ENCODE measurements around the gene PTPRT.

DNA sequence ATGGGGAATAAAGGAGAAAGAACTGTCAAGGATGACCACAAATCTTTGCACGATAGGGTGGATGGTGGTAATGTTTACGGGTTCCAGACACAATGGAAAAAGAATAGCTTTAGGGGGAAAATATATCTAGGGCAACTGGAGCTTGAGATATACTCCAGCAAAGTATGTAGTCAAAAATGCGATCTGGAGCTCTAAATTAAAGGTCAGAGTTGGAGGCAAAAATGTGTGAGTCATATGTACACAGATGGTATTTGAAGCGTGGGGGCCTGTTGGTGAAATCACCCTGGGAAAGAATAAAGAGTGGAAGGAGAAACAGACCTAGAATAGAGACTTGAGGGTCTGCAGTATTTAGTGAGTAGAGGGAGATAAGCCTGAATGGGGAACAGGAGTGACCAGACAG lies 937.6 kb downstream of the PTPRT start:
- TF ChIP-seq CEBPB (IDR thresholded peaks at IDR 0.05; ENCODE audit: low read depth) (no peak), REST (IDR thresholded peaks at IDR 0.05; ENCODE audit: low read depth) (no peak), FOSL1 (IDR thresholded peaks at IDR 0.05; ENCODE audit: low read depth) (no peak), RAD21 (IDR thresholded peaks at IDR 0.05; ENCODE audit: low read depth) (no peak), POLR2A (IDR thresholded peaks at IDR 0.05; ENCODE audit: borderline replicate concordance, extremely low read depth, insufficient read depth, insufficient read length) (no peak), SRF (IDR thresholded peaks at IDR 0.05; ENCODE audit: low read depth) (no peak)
- TF ChIP-seq, protein P1, sequence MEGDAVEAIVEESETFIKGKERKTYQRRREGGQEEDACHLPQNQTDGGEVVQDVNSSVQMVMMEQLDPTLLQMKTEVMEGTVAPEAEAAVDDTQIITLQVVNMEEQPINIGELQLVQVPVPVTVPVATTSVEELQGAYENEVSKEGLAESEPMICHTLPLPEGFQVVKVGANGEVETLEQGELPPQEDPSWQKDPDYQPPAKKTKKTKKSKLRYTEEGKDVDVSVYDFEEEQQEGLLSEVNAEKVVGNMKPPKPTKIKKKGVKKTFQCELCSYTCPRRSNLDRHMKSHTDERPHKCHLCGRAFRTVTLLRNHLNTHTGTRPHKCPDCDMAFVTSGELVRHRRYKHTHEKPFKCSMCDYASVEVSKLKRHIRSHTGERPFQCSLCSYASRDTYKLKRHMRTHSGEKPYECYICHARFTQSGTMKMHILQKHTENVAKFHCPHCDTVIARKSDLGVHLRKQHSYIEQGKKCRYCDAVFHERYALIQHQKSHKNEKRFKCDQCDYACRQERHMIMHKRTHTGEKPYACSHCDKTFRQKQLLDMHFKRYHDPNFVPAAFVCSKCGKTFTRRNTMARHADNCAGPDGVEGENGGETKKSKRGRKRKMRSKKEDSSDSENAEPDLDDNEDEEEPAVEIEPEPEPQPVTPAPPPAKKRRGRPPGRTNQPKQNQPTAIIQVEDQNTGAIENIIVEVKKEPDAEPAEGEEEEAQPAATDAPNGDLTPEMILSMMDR (IDR thresholded peaks at IDR 0.05 in 2 of 3, conservative IDR thresholded peaks at IDR 0.05 in 1 of 3; ENCODE audit: borderline replicate concordance in 1 of 3, insufficient read depth in 1 of 3, low read depth in 2 of 3, low read length in 2 of 3) = no peak

Measured in HCT116 (cell line).